Measurements from ENCODE around the gene ZNF775. TPM values are rescaled to one million over a fixed set of nuclear protein-coding genes. Genes with fewer than 3 reads are reported as not detected.

ZNF775 gene
- polyA plus RNA-seq, 1 donor (not counting 4 experiments of a cell fraction or from before 2014, with no cell fraction given), result 1.0 TPM

GRCh38 chr7:150408393-150409299, 29.5 kb downstream of the ZNF775 start:
- Histone ChIP-seq H3K9me1 (ENCODE audit: control insufficient read depth, extremely low read depth, insufficient read depth, low read length) (no peaks in the 10 kb centered on the region), H4K20me1 (ENCODE audit: control insufficient read depth, extremely low read depth, insufficient read depth, low read length) (no peaks in the 10 kb centered on the region), H3K79me2 (ENCODE audit: control insufficient read depth, insufficient read depth, low read length) (no peaks in the 10 kb centered on the region), H2AFZ (ENCODE audit: control insufficient read depth, low read length) (no peak overlapping the region), H3K9ac (ENCODE audit: control insufficient read depth, extremely low read depth, insufficient read depth, low read length) (no peak overlapping the region), H3K4me3 (ENCODE audit: control insufficient read depth in 2 of 3, extremely low read depth in 1 of 3, insufficient read depth in 2 of 3, low read depth in 1 of 3, low read length in 3 of 3) (no peak overlapping the region), H3K4me2 (ENCODE audit: control insufficient read depth, extremely low read depth, insufficient read depth, low read depth, low read length) (no peak overlapping the region), H3K27me3 (ENCODE audit: control insufficient read depth, extremely low read depth, insufficient read depth, low read length) (no peaks in the 10 kb centered on the region), H3K4me1 (ENCODE audit: control insufficient read depth, extremely low read depth, insufficient read depth, low read length) (peaks cover 19% of the 10 kb centered on the region), H3K9me3 (ENCODE audit: control insufficient read depth, low read depth, low read length) (no peaks in the 10 kb centered on the region), H3K36me3 (ENCODE audit: control insufficient read depth in 2 of 2, extremely low read depth in 1 of 2, insufficient read depth in 2 of 2, low read length in 2 of 2) (no peaks in the 10 kb centered on the region), H3K27ac (ENCODE audit: control insufficient read depth, insufficient read depth, low read length) (no peak overlapping the region)
- no peak for DNase-seq (ENCODE audit: low read depth, low spot score)
- dilution Hi-C loops (cut with MboI; ENCODE audit: extremely low pct_ligation_motif_present, low sequenced_read_pairs), result no loop called here
- FAIRE-seq, result no peak
- TF ChIP-seq CTCF (optimal IDR thresholded peaks at IDR 0.05 in 1 of 3, IDR thresholded peaks at IDR 0.05 in 1 of 3, conservative IDR thresholded peaks at IDR 0.05 in 1 of 3; ENCODE audit: extremely low read depth in 1 of 3, insufficient read depth in 2 of 3, low read length in 3 of 3), result no peak
- no peak for TF ChIP-seq EZH2 (IDR thresholded peaks at IDR 0.05; ENCODE audit: low read length)

DNA sequence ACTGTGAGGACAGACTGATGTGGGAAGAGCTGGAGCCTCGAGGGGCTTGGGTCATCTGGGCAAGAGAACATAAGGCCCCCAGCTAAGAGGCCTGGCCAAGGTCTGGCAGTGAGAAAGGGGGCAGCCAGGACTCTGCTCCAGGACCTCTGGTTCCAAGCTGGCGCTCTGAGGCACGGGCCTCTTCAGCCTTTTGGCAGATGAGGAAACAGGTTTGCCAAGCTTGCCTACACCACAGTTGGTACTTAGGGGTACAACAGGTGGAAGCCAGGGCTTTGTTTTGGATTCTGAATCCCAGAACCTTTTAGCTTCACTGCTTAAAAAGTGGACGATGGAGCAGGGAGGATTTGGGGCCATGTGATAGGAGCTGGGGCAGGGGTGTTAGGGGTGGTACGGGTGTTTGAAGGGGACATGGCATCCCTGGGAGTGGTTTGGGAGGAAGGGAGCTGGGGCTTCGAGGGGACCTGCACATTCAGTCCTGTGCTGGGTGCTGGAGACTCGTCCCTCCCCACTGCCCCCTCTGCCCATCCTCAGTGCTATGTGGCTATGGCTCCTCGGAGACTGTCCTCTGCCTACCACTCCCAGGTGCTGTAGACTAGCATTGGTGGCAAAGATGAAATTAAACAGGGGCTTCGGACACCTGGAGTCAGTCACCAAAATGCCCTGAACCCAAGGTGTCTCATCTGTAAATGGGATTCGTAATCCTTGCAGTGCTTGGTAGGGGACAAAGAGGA, 30.3 kb downstream of the ZNF775 start:
- dilution Hi-C loops (cut with MboI; ENCODE audit: extremely low pct_ligation_motif_present, low sequenced_read_pairs), result no loop called here
- H3K9me3 ChIP-seq (ENCODE audit: control insufficient read depth, low read depth, low read length), result no peaks in the 10 kb centered on the region
- H3K4me1 ChIP-seq (ENCODE audit: control insufficient read depth, extremely low read depth, insufficient read depth, low read length), result peaks cover 17% of the 10 kb centered on the region
- no peak for DNase-seq (ENCODE audit: low read depth, low spot score)
- H4K20me1 ChIP-seq (ENCODE audit: control insufficient read depth, extremely low read depth, insufficient read depth, low read length), result no peaks in the 10 kb centered on the region
- H3K36me3 ChIP-seq (ENCODE audit: control insufficient read depth in 2 of 2, extremely low read depth in 1 of 2, insufficient read depth in 2 of 2, low read length in 2 of 2), result no peaks in the 10 kb centered on the region
- no peaks in the 10 kb centered on the region for H3K9me1 ChIP-seq (ENCODE audit: control insufficient read depth, extremely low read depth, insufficient read depth, low read length)
- no peak for TF ChIP-seq CTCF (optimal IDR thresholded peaks at IDR 0.05 in 1 of 3, IDR thresholded peaks at IDR 0.05 in 1 of 3, conservative IDR thresholded peaks at IDR 0.05 in 1 of 3; ENCODE audit: extremely low read depth in 1 of 3, insufficient read depth in 2 of 3, low read length in 3 of 3)
- no peak for TF ChIP-seq EZH2 (IDR thresholded peaks at IDR 0.05; ENCODE audit: low read length)
- no peak overlapping the region for H3K4me2 ChIP-seq (ENCODE audit: control insufficient read depth, extremely low read depth, insufficient read depth, low read depth, low read length)
- H3K27ac ChIP-seq (ENCODE audit: control insufficient read depth, insufficient read depth, low read length), result no peak overlapping the region
- H3K79me2 ChIP-seq (ENCODE audit: control insufficient read depth, insufficient read depth, low read length), result no peaks in the 10 kb centered on the region
- H3K27me3 ChIP-seq (ENCODE audit: control insufficient read depth, extremely low read depth, insufficient read depth, low read length), result no peaks in the 10 kb centered on the region
- no peak for FAIRE-seq
- no peak overlapping the region for H3K4me3 ChIP-seq (ENCODE audit: control insufficient read depth in 2 of 3, extremely low read depth in 1 of 3, insufficient read depth in 2 of 3, low read depth in 1 of 3, low read length in 3 of 3)
- no peak overlapping the region for H2AFZ ChIP-seq (ENCODE audit: control insufficient read depth, low read length)
- no peak overlapping the region for H3K9ac ChIP-seq (ENCODE audit: control insufficient read depth, extremely low read depth, insufficient read depth, low read length)

All from keratinocyte (primary cell).